Measurements from ENCODE around the gene NCOA7.

- no peak for TF ChIP-seq POLR2A (IDR thresholded peaks at IDR 0.05)
- TF ChIP-seq CTCF (IDR thresholded peaks at IDR 0.05) = no peak
Observed at GRCh38 chr6:125854355-125854754, 63.6 kb downstream of the NCOA7 start.

Data from testis (tissue), 2 donors.